ENCODE results near the gene KAZALD1. TPM values are rescaled to one million over a fixed set of nuclear protein-coding genes. Genes with fewer than 3 reads are reported as not detected.

Gene KAZALD1
- total RNA-seq, 1 experiment from 2014 or later = 16.0 TPM

DNA sequence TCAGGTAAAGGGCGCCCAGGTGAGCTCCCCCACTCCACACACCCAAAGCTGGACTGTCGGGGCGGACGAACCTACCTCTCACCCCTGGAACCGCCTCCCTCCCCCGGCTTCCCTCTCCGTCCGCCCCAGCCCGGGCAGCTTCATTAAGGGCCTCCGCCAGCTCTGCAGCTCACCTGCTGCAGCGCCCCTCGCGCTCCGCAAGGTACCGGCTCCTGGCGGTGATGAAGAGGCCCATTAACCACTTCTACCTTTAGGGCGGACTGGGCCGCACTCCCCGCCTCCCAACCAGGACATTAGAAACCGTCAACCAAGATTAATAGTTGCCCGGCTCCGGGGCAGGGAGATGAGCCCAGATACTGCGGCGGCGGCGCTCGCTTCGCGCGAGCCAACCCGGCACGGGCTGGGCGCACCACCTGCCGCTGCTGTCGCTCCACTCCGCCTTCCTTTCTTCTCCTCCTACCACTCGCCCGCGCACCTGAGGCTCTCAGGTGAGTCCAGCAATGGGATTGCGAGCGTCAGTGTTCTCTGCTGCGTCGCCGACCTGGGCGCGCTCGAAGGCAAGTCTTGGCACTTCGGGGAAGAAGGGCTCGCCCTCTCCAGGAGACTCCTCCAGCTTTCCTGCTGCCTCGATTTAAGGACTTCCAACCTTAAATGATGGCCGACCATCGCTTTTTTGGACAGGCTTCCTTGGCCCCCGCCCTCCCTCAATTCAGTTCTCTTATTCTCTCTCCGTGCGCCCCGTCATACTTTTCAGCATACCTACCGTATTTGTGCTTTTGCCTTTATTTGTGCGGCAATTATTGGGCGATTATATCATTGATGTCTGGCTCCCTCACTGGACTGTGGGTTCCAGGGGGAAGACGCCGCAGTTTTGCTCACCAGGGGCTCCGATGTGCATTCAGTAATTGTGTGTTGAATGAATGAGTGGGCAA is 13.6 kb upstream of the KAZALD1 start:
- Histone ChIP-seq H3K9me2 (ENCODE audit: insufficient read depth) (no peaks in the 10 kb centered on the region), H3K4me2 (ENCODE audit: low read length) (no peak overlapping the region), H2AFZ (ENCODE audit: low read depth, low read length, poor library complexity, severe bottlenecking) (no peak overlapping the region), H3K36me3 (ENCODE audit: control insufficient read depth in 1 of 2, insufficient read depth in 2 of 2, low read length in 2 of 2) (no peaks in the 10 kb centered on the region), H3K9ac (ENCODE audit: low read length) (no peak overlapping the region), H4K20me1 (ENCODE audit: insufficient read depth) (no peaks in the 10 kb centered on the region), H3K27me3 (ENCODE audit: insufficient read depth, low read length) (no peaks in the 10 kb centered on the region), H3K9me3 (ENCODE audit: control insufficient read depth in 1 of 2, insufficient read depth in 1 of 2, low read depth in 1 of 2, low read length in 2 of 2) (no peaks in the 10 kb centered on the region), H3K4me1 (ENCODE audit: control insufficient read depth in 1 of 2, insufficient read depth in 2 of 2, low read length in 2 of 2) (peaks cover 27 to 41% of the 10 kb centered on the region in 2 experiments), H3K27ac (ENCODE audit: low read depth, low read length) (no peak overlapping the region), H3K4me3 (replicated peaks in 1 of 2; ENCODE audit: low read depth in 1 of 2, low read length in 2 of 2) (no peak overlapping the region), H3K79me2 (ENCODE audit: insufficient read depth, low read length) (peaks cover 46% of the 10 kb centered on the region)
- ChIA-PET POLR2A (no interaction called here), CTCF (interaction anchor here (3.9 to 6.1 kb wide), 2 partner anchors 13 to 94 kb away, joined by 14 to 104 read pairs; partner anchors contain the start of gene KAZALD1), RAD21 (ENCODE audit: low non-redundant PET in 1 of 2, low total read pairs in 2 of 2, uncharacterized antibody in 2 of 2, unreplicated experiment in 2 of 2) (no interaction called here)
- intact Hi-C loops (cut with micrococcal nuclease) = no loop called here
- ATAC-seq (no peak), DNase-seq (ENCODE audit: low read depth, low spot score) (no peak)
- TF ChIP-seq TCF7L2 (IDR thresholded peaks at IDR 0.05; ENCODE audit: borderline replicate concordance, extremely low read depth, insufficient read depth, insufficient read length) (no peak), EZH2phosphoT487 (IDR thresholded peaks at IDR 0.05; ENCODE audit: borderline replicate concordance) (no peak), CTCF (IDR thresholded peaks at IDR 0.05 in 2 of 3, conservative IDR thresholded peaks at IDR 0.05 in 1 of 3; ENCODE audit: borderline replicate concordance in 1 of 3, insufficient read depth in 1 of 3, low read depth in 2 of 3, low read length in 2 of 3) (no peak), RAD21 (IDR thresholded peaks at IDR 0.05; ENCODE audit: low read depth) (no peak), SIN3A (IDR thresholded peaks at IDR 0.05; ENCODE audit: low read depth) (no peak), YY1 (IDR thresholded peaks at IDR 0.05; ENCODE audit: extremely low read depth, insufficient replicate concordance, low read depth, low read length) (no peak), ZBTB33 (IDR thresholded peaks at IDR 0.05; ENCODE audit: extremely low read depth, insufficient replicate concordance, low read length) (no peak), SRF (IDR thresholded peaks at IDR 0.05; ENCODE audit: low read depth) (no peak), SP1 (IDR thresholded peaks at IDR 0.05; ENCODE audit: low read depth) (no peak), ATF3 (IDR thresholded peaks at IDR 0.05) (no peak), ZNF274 (IDR thresholded peaks at IDR 0.05; ENCODE audit: low read depth, low read length) (no peak), JUND (IDR thresholded peaks at IDR 0.05) (no peak), REST (IDR thresholded peaks at IDR 0.05; ENCODE audit: low read depth) (no peak)
- no TSS peak for BruUV-seq (replicated peaks)

Data from HCT116 (cell line).